Measurements from ENCODE around the gene ERICH6. TPM values are rescaled to one million over a fixed set of nuclear protein-coding genes. Genes with fewer than 3 reads are reported as not detected.

Gene ERICH6
- total RNA-seq, result under 0.01 and 0.29 TPM in 2 replicates

- no peaks in the 10 kb centered on the region for H3K79me2 ChIP-seq (ENCODE audit: insufficient read depth, low read length)
- peak within 1 kb of the TSS; percentile 71 for H3K4me3 ChIP-seq (ENCODE audit: insufficient read depth, low read length)
- no peaks in the 10 kb centered on the region for H3K27me3 ChIP-seq (ENCODE audit: insufficient read depth, low read length)
- TF ChIP-seq CTCF (IDR thresholded peaks at IDR 0.05; ENCODE audit: extremely low read depth, low read depth, low read length), result no peak
- peak within 1 kb of the TSS; percentile 69 for H3K27ac ChIP-seq (ENCODE audit: low read depth, low read length)
- peak; percentile 98 for DNase-seq (ENCODE audit: insufficient read length, low spot score, missing footprints)
- peaks cover 5% of the 10 kb centered on the region for H3K4me1 ChIP-seq (ENCODE audit: insufficient read depth, low read length)
- peak within 1 kb of the TSS; percentile 93 for H2AFZ ChIP-seq (ENCODE audit: low read length)
- peaks cover 3% of the 10 kb centered on the region for H3K36me3 ChIP-seq (ENCODE audit: insufficient read depth, low read length)
- H3K4me2 ChIP-seq (ENCODE audit: insufficient read depth, low read length), result peak within 1 kb of the TSS; percentile 80
- no peaks in the 10 kb centered on the region for H4K20me1 ChIP-seq (ENCODE audit: insufficient read depth, low read length)
- H3K9me3 ChIP-seq (ENCODE audit: low read depth, low read length), result no peaks in the 10 kb centered on the region
Observed at GRCh38 chr3:150703756-150704344, at the start of gene ERICH6. Gene ERICH6 (minus strand): TSS chr3:150703920. CDS start chr3:150703898, 22 bp downstream.

GRCh38 chr3:150751781-150752263 is 48.1 kb upstream of the ERICH6 start:
- no peak overlapping the region for H3K4me3 ChIP-seq (ENCODE audit: insufficient read depth, low read length)
- peaks cover 32% of the 10 kb centered on the region for H4K20me1 ChIP-seq (ENCODE audit: insufficient read depth, low read length)
- H3K27me3 ChIP-seq (ENCODE audit: insufficient read depth, low read length), result no peaks in the 10 kb centered on the region
- H3K4me2 ChIP-seq (ENCODE audit: insufficient read depth, low read length), result no peak overlapping the region
- no peak for DNase-seq (ENCODE audit: insufficient read length, low spot score, missing footprints)
- H3K79me2 ChIP-seq (ENCODE audit: insufficient read depth, low read length), result peaks cover 97% of the 10 kb centered on the region
- H2AFZ ChIP-seq (ENCODE audit: low read length), result no peak overlapping the region
- TF ChIP-seq CTCF (IDR thresholded peaks at IDR 0.05; ENCODE audit: extremely low read depth, low read depth, low read length), result no peak
- H3K36me3 ChIP-seq (ENCODE audit: insufficient read depth, low read length), result peaks cover 5% of the 10 kb centered on the region
- no peaks in the 10 kb centered on the region for H3K9me3 ChIP-seq (ENCODE audit: low read depth, low read length)
- peaks cover 25% of the 10 kb centered on the region for H3K4me1 ChIP-seq (ENCODE audit: insufficient read depth, low read length)
- no peak overlapping the region for H3K27ac ChIP-seq (ENCODE audit: low read depth, low read length)

GRCh38 chr3:150749255-150749654 is 45.5 kb upstream of the ERICH6 start:
- DNase-seq (ENCODE audit: insufficient read length, low spot score, missing footprints), result no peak
- H3K4me1 ChIP-seq (ENCODE audit: insufficient read depth, low read length), result peaks cover 34% of the 10 kb centered on the region
- peaks cover 47% of the 10 kb centered on the region for H4K20me1 ChIP-seq (ENCODE audit: insufficient read depth, low read length)

More at GRCh38 chr3:150749255-150749654, 45.5 kb upstream of the ERICH6 start:
- no peak for TF ChIP-seq CTCF (IDR thresholded peaks at IDR 0.05; ENCODE audit: extremely low read depth, low read depth, low read length)
- Histone ChIP-seq H3K9me3 (ENCODE audit: low read depth, low read length) (no peaks in the 10 kb centered on the region), H3K36me3 (ENCODE audit: insufficient read depth, low read length) (peaks cover 3% of the 10 kb centered on the region), H3K27me3 (ENCODE audit: insufficient read depth, low read length) (no peaks in the 10 kb centered on the region), H3K27ac (ENCODE audit: low read depth, low read length) (no peak overlapping the region), H2AFZ (ENCODE audit: low read length) (no peak overlapping the region), H3K4me3 (ENCODE audit: insufficient read depth, low read length) (no peak overlapping the region), H3K79me2 (ENCODE audit: insufficient read depth, low read length) (peaks cover 99% of the 10 kb centered on the region), H3K4me2 (ENCODE audit: insufficient read depth, low read length) (no peak overlapping the region)
